Liver (tissue), 9 donors: Measurements from ENCODE around the gene BACH2. TPM values are rescaled to one million over a fixed set of nuclear protein-coding genes. Genes with fewer than 3 reads are reported as not detected.

Experiments used
- DNase-seq: peaks from one replicate; pipeline ENCODE4 v3.0.0-alpha.2; 2017; ENCODE audit warnings: low spot score
- H3K27ac ChIP-seq, 2 donors: one replicate each; pipeline ENCODE4 v1.7.0; 2013; ENCODE audit warnings: inconsistent platforms in 2 of 2, low read length in 2 of 2, control low read depth in 1 of 2, low read depth in 1 of 2, mild to moderate bottlenecking in 1 of 2
- H3K27me3 ChIP-seq, 4 donors: one replicate each; pipeline versions ENCODE4 v1.6.1 to v1.7.0; 2013; ENCODE audit warnings: low read length in 3 of 4, inconsistent platforms in 1 of 4, mild to moderate bottlenecking in 1 of 4, moderate library complexity in 1 of 4; ENCODE audit not compliant: control insufficient read depth in 4 of 4, insufficient read depth in 4 of 4
- H3K36me3 ChIP-seq, 4 donors: one replicate each; pipeline versions ENCODE4 v1.6.1 to v1.7.0; 2013; ENCODE audit warnings: low read length in 3 of 4, mild to moderate bottlenecking in 3 of 4, low read depth in 1 of 4, moderate library complexity in 1 of 4; ENCODE audit not compliant: control insufficient read depth in 4 of 4, insufficient read depth in 3 of 4
- H3K4me1 ChIP-seq, 4 donors: one replicate each; pipeline versions ENCODE4 v1.6.1 to v1.7.0; 2013; ENCODE audit warnings: low read length in 3 of 4, mild to moderate bottlenecking in 3 of 4, moderate library complexity in 1 of 4; ENCODE audit not compliant: control insufficient read depth in 4 of 4, insufficient read depth in 4 of 4
- H3K4me3 ChIP-seq, 3 donors: one replicate each; pipeline versions ENCODE4 v1.6.1 to v1.7.0; 2013; ENCODE audit warnings: low read length in 3 of 3, control low read depth in 1 of 3, low read depth in 1 of 3, mild to moderate bottlenecking in 1 of 3
- H3K9ac ChIP-seq, 2 donors: one replicate each; pipeline ENCODE4 v1.7.0; 2013; ENCODE audit warnings: low read length in 2 of 2, mild to moderate bottlenecking in 2 of 2, moderate library complexity in 2 of 2, control low read depth in 1 of 2, low read depth in 1 of 2
- H3K9me3 ChIP-seq, 4 donors: one replicate each; pipeline versions ENCODE4 v1.6.1 to v1.7.0; 2013; ENCODE audit warnings: low read length in 3 of 4; ENCODE audit not compliant: control insufficient read depth in 4 of 4
- FOXA2 ChIP-seq: IDR thresholded peaks from 2 replicates; pipeline ENCODE4 v1.6.1; 2016; ENCODE audit warnings: antibody characterized with exemption
- GABPA ChIP-seq, 2 donors: IDR thresholded peaks in 1 of 2; conservative IDR thresholded peaks in 1 of 2; 2 replicates each; pipeline ENCODE4 v1.6.1; 2016; ENCODE audit warnings: antibody characterized with exemption in 2 of 2, mild to moderate bottlenecking in 1 of 2, moderate library complexity in 1 of 2
- HNF4A ChIP-seq, 2 donors: conservative IDR thresholded peaks; 2 replicates each; pipeline ENCODE4 v1.6.1; 2016; ENCODE audit warnings: antibody characterized with exemption in 2 of 2, mild to moderate bottlenecking in 2 of 2
- HNF4G ChIP-seq: IDR thresholded peaks from 2 replicates; pipeline ENCODE4 v1.6.1; 2016; ENCODE audit warnings: antibody characterized with exemption
- JUND ChIP-seq, 2 donors: IDR thresholded peaks; 2 replicates each; pipeline ENCODE4 v1.6.1; 2016; ENCODE audit warnings: antibody characterized with exemption in 2 of 2
- NR2F2 ChIP-seq: IDR thresholded peaks from 2 replicates; pipeline ENCODE4 v1.6.1; 2016; ENCODE audit warnings: antibody characterized with exemption
- RAD21 ChIP-seq, 2 donors: IDR thresholded peaks; 2 replicates each; pipeline ENCODE4 v1.6.1; 2016; ENCODE audit warnings: antibody characterized with exemption in 2 of 2, mild to moderate bottlenecking in 2 of 2
- RXRA ChIP-seq, 2 donors: IDR thresholded peaks; 2 replicates each; pipeline ENCODE4 v1.6.1; 2017 to 2018; ENCODE audit warnings: antibody characterized with exemption in 2 of 2, mild to moderate bottlenecking in 1 of 2
- SP1 ChIP-seq: IDR thresholded peaks from 2 replicates; pipeline ENCODE4 v1.6.1; 2018; ENCODE audit warnings: antibody characterized with exemption, mild to moderate bottlenecking
- TAF1 ChIP-seq: conservative IDR thresholded peaks from 2 replicates; pipeline ENCODE4 v1.6.1; 2016; ENCODE audit warnings: antibody characterized with exemption, mild to moderate bottlenecking
- YY1 ChIP-seq: IDR thresholded peaks from 2 replicates; pipeline ENCODE4 v1.6.1; 2016; ENCODE audit warnings: antibody characterized with exemption, mild to moderate bottlenecking
- WGBS: extraction: QIAGEN DNeasy Blood & Tissue Kit; methylation state at CpG from one replicate; pipeline ENCODE4 v1.1.7; 2013; 5-methylcytosine and 5-hydroxymethylcytosine counted together
- polyA plus RNA-seq, 2 donors: library from polyadenylated mRNA; stranded (reverse) in 1 of 2; unstranded in 1 of 2; fragments of 200-250 nt in 1 of 2; fragments of >200 nt in 1 of 2; fragmentation: Nextera tagmentation in 1 of 2; extraction: Ambion mirVana in 1 of 2; gene quantifications; one replicate each; pipeline versions ENCODE4 v1.2.1 to v1.2.3, GENCODE V29; 2013 to 2015
- total RNA-seq, 2 donors: library from RNA; depleted of rRNA; stranded (reverse); fragments of >200 nt; gene quantifications; one replicate each; pipeline ENCODE4 v1.2.3, GENCODE V29; 2014
- TF ChIP-seq, protein P1 (sequence below): IDR thresholded peaks from 2 replicates; pipeline ENCODE4 v1.6.1; 2016; ENCODE audit warnings: antibody characterized with exemption
- TF ChIP-seq, protein P2 (sequence below): IDR thresholded peaks from 2 replicates; pipeline ENCODE4 v1.6.1; 2016; ENCODE audit warnings: antibody characterized with exemption
- TF ChIP-seq, protein P3 (sequence below): IDR thresholded peaks from 2 replicates; pipeline ENCODE4 v1.6.1; 2016; ENCODE audit warnings: antibody characterized with exemption
- TF ChIP-seq, protein P4 (sequence below): IDR thresholded peaks from 2 replicates; pipeline ENCODE4 v1.6.1; 2016; ENCODE audit warnings: antibody characterized with exemption, mild to moderate bottlenecking
- TF ChIP-seq, protein P5 (sequence below): fragments of 150-350 bp; IDR thresholded peaks from 2 replicates; pipeline ENCODE4 v1.5.1; 2017; ENCODE audit warnings: improper control_type of control experiment, low read depth, low read length; ENCODE audit not compliant: missing input control
- donor health status: healthy.
- donor health status: healthy.
- donor health status: healthy.
- donor health status: healthy.
- donor health status: healthy.

Gene BACH2
- total and polyA plus RNA-seq, 4 donors, result 1.9 to 3.7 (median 1.9) TPM

DNA sequence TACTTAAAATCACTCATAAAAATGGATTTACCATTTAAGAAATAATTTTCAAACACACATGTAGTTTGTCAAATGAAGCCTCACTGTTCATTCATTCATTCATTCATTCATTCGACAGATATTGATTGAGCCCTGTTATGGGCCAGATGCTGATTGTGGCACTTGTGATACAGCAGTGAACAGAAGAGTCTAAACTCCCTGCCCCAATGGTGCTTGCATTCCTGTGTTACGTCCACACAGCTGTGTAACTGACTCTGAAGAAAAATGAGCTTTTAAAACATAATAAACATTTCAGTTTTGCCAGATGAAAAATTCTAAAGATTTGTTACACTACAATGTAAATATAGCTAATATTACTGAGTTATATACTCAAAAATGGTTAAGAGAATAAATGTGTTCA is 46.2 kb downstream of the BACH2 start:
- H3K27me3 ChIP-seq, result no peaks in the 10 kb centered on the region
- TF ChIP-seq FOXA2 (no peak), HNF4G (no peak), NR2F2 (no peak), GABPA (IDR thresholded peaks at IDR 0.05 in 1 of 2, conservative IDR thresholded peaks at IDR 0.05 in 1 of 2) (no peak), RXRA (IDR thresholded peaks at IDR 0.05) (no peak), YY1 (no peak), JUND (IDR thresholded peaks at IDR 0.05) (no peak), TAF1 (no peak)
- TF ChIP-seq, protein P1, sequence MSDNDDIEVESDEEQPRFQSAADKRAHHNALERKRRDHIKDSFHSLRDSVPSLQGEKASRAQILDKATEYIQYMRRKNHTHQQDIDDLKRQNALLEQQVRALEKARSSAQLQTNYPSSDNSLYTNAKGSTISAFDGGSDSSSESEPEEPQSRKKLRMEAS, result no peak
- TF ChIP-seq, protein P2, sequence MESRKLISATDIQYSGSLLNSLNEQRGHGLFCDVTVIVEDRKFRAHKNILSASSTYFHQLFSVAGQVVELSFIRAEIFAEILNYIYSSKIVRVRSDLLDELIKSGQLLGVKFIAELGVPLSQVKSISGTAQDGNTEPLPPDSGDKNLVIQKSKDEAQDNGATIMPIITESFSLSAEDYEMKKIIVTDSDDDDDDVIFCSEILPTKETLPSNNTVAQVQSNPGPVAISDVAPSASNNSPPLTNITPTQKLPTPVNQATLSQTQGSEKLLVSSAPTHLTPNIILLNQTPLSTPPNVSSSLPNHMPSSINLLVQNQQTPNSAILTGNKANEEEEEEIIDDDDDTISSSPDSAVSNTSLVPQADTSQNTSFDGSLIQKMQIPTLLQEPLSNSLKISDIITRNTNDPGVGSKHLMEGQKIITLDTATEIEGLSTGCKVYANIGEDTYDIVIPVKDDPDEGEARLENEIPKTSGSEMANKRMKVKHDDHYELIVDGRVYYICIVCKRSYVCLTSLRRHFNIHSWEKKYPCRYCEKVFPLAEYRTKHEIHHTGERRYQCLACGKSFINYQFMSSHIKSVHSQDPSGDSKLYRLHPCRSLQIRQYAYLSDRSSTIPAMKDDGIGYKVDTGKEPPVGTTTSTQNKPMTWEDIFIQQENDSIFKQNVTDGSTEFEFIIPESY, result no peak
- H3K36me3 ChIP-seq, result peaks cover 0 to 5% (median 1%) of the 10 kb centered on the region in 4 donors
- DNase-seq, result no peak
- no peak overlapping the region for H3K4me3 ChIP-seq
- no peaks in the 10 kb centered on the region for H3K9me3 ChIP-seq
- 88% methylated on average over 2 of the region's 2 CpGs for WGBS
- no peak overlapping the region for H3K27ac ChIP-seq
- no peaks in the 10 kb centered on the region for H3K4me1 ChIP-seq
- no peak overlapping the region for H3K9ac ChIP-seq

DNA sequence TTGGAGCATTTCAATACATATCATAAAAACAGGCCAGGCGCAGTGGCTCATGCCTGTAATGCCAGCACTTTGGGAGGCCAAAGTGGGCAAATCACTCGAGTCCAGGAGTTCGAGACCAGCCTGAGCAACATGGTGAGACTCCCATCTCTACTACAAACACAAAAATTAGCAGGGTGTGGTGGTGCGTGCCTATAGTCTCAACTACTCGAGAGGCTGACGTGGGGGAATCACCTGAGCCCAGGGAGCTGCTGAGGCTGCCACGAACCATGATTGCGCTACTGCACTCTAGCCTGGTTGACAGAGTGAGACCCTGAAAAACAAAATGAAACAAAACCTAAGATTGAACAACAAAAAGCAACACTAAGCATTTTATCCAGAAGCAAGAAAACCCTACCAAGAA is 47.2 kb downstream of the BACH2 start:
- 96% methylated on average over 8 of the region's 8 CpGs for WGBS
- no peak for DNase-seq

More for the DNA sequence above, 47.2 kb downstream of the BACH2 start:
- Histone ChIP-seq H3K9ac (no peak overlapping the region), H3K9me3 (no peaks in the 10 kb centered on the region), H3K4me3 (no peak overlapping the region), H3K27me3 (no peaks in the 10 kb centered on the region), H3K4me1 (no peaks in the 10 kb centered on the region), H3K27ac (no peak overlapping the region), H3K36me3 (peaks cover 0 to 5% (median 1%) of the 10 kb centered on the region in 4 donors)
- TF ChIP-seq FOXA2 (no peak), YY1 (no peak), JUND (IDR thresholded peaks at IDR 0.05) (no peak), RAD21 (IDR thresholded peaks at IDR 0.05) (no peak), NR2F2 (no peak), SP1 (no peak), HNF4G (no peak), TAF1 (no peak), HNF4A (conservative IDR thresholded peaks at IDR 0.05) (no peak)
- TF ChIP-seq, protein P3, sequence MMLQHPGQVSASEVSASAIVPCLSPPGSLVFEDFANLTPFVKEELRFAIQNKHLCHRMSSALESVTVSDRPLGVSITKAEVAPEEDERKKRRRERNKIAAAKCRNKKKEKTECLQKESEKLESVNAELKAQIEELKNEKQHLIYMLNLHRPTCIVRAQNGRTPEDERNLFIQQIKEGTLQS, result no peak
- TF ChIP-seq, protein P2, result no peak
- TF ChIP-seq, protein P1, result no peak
- TF ChIP-seq, protein P4, sequence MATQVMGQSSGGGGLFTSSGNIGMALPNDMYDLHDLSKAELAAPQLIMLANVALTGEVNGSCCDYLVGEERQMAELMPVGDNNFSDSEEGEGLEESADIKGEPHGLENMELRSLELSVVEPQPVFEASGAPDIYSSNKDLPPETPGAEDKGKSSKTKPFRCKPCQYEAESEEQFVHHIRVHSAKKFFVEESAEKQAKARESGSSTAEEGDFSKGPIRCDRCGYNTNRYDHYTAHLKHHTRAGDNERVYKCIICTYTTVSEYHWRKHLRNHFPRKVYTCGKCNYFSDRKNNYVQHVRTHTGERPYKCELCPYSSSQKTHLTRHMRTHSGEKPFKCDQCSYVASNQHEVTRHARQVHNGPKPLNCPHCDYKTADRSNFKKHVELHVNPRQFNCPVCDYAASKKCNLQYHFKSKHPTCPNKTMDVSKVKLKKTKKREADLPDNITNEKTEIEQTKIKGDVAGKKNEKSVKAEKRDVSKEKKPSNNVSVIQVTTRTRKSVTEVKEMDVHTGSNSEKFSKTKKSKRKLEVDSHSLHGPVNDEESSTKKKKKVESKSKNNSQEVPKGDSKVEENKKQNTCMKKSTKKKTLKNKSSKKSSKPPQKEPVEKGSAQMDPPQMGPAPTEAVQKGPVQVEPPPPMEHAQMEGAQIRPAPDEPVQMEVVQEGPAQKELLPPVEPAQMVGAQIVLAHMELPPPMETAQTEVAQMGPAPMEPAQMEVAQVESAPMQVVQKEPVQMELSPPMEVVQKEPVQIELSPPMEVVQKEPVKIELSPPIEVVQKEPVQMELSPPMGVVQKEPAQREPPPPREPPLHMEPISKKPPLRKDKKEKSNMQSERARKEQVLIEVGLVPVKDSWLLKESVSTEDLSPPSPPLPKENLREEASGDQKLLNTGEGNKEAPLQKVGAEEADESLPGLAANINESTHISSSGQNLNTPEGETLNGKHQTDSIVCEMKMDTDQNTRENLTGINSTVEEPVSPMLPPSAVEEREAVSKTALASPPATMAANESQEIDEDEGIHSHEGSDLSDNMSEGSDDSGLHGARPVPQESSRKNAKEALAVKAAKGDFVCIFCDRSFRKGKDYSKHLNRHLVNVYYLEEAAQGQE, result no peak
- TF ChIP-seq, protein P5, sequence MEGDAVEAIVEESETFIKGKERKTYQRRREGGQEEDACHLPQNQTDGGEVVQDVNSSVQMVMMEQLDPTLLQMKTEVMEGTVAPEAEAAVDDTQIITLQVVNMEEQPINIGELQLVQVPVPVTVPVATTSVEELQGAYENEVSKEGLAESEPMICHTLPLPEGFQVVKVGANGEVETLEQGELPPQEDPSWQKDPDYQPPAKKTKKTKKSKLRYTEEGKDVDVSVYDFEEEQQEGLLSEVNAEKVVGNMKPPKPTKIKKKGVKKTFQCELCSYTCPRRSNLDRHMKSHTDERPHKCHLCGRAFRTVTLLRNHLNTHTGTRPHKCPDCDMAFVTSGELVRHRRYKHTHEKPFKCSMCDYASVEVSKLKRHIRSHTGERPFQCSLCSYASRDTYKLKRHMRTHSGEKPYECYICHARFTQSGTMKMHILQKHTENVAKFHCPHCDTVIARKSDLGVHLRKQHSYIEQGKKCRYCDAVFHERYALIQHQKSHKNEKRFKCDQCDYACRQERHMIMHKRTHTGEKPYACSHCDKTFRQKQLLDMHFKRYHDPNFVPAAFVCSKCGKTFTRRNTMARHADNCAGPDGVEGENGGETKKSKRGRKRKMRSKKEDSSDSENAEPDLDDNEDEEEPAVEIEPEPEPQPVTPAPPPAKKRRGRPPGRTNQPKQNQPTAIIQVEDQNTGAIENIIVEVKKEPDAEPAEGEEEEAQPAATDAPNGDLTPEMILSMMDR, result no peak
